Body of pancreas (tissue), 4 donors: Measurements from ENCODE around the gene KCNMB2.

Experiments
- POLR2A ChIP-seq, 3 donors: fragments of 450-650 bp; IDR thresholded peaks; one replicate each; pipeline ENCODE4 v1.6.1; 2016; ENCODE audit warnings: antibody characterized with exemption in 3 of 3, mild to moderate bottlenecking in 2 of 3
- TF ChIP-seq, protein P1 (sequence below), 7 experiments: fragments of 450-650 bp in 4 of 7; fragments of 200-600 bp in 3 of 7; sonication (generic) in 3 of 7; IDR thresholded peaks; one replicate each; pipeline ENCODE4 v1.5.1; 2016 to 2019; ENCODE audit warnings: antibody characterized with exemption in 7 of 7

DNA sequence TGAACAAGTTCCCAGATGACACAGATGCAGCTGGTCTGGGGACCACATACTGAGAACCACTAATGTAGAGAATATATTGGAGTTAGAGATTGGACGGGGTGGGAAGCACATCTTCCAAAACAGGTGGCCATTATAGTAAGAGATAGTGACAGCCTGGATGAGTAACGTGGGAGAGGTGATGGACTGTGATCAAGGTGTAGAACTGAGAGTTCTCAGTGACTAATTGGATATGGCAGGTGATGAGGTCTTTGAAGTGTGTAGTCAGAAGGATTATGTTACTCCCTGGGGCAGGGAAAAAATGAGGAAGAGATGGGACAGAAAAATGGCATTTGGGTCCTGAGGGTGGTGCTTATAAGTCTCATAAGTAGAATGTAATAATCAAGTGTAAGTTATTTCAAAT lies 66.6 kb downstream of the KCNMB2 start:
- TF ChIP-seq, protein P1, sequence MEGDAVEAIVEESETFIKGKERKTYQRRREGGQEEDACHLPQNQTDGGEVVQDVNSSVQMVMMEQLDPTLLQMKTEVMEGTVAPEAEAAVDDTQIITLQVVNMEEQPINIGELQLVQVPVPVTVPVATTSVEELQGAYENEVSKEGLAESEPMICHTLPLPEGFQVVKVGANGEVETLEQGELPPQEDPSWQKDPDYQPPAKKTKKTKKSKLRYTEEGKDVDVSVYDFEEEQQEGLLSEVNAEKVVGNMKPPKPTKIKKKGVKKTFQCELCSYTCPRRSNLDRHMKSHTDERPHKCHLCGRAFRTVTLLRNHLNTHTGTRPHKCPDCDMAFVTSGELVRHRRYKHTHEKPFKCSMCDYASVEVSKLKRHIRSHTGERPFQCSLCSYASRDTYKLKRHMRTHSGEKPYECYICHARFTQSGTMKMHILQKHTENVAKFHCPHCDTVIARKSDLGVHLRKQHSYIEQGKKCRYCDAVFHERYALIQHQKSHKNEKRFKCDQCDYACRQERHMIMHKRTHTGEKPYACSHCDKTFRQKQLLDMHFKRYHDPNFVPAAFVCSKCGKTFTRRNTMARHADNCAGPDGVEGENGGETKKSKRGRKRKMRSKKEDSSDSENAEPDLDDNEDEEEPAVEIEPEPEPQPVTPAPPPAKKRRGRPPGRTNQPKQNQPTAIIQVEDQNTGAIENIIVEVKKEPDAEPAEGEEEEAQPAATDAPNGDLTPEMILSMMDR (IDR thresholded peaks at IDR 0.05) = no peak
- TF ChIP-seq POLR2A (IDR thresholded peaks at IDR 0.05) = no peak
